Neutrophil (primary cell): ENCODE results near the gene YWHAG.
"Not testable (repeated sequence)": the region's sequence is repeated elsewhere in the genome, so short reads cannot be mapped to it uniquely, and the experiment has no call there.

ENCODE experiments used
- H3K27ac ChIP-seq: fragments of 200-600 bp; sonication (generic); 2 replicates; pipeline ENCODE4 v1.5.1; 2016; ENCODE audit warnings: mild to moderate bottlenecking, moderate library complexity
- H3K27me3 ChIP-seq: fragments of 200-600 bp; sonication (generic); 2 replicates; pipeline ENCODE4 v1.6.0; 2016; ENCODE audit warnings: mild to moderate bottlenecking
- H3K36me3 ChIP-seq: fragments of 200-600 bp; sonication (generic); 2 replicates; pipeline ENCODE4 v1.5.1; 2017
- H3K4me1 ChIP-seq, 2 experiments: fragments of 200-600 bp in 1 of 2; sonication (generic) in 1 of 2; 1 replicate in 1 of 2; 2 replicates in 1 of 2; pipeline versions ENCODE4 v1.5.1 to v1.6.1; 2013 to 2016; ENCODE audit warnings: low read depth in 1 of 2, low read length in 1 of 2, mild to moderate bottlenecking in 1 of 2, moderate library complexity in 1 of 2; ENCODE audit not compliant: control insufficient read depth in 1 of 2, insufficient read depth in 1 of 2
- H3K4me3 ChIP-seq, 2 experiments: fragments of 200-600 bp in 1 of 2; sonication (generic) in 1 of 2; 1 replicate in 1 of 2; 2 replicates in 1 of 2; pipeline ENCODE4 v1.5.1; 2013 to 2016; ENCODE audit warnings: low read depth in 1 of 2, low read length in 1 of 2, mild to moderate bottlenecking in 1 of 2, moderate library complexity in 1 of 2
- H3K9me3 ChIP-seq: fragments of 200-600 bp; sonication (generic); 2 replicates; pipeline ENCODE4 v1.5.1; 2016
- TF ChIP-seq, protein P1 (sequence below): fragments of 200-600 bp; sonication (generic); IDR thresholded peaks from 2 replicates; pipeline ENCODE4 v1.5.1; 2016; ENCODE audit warnings: antibody characterized with exemption

Gene YWHAG

DNA sequence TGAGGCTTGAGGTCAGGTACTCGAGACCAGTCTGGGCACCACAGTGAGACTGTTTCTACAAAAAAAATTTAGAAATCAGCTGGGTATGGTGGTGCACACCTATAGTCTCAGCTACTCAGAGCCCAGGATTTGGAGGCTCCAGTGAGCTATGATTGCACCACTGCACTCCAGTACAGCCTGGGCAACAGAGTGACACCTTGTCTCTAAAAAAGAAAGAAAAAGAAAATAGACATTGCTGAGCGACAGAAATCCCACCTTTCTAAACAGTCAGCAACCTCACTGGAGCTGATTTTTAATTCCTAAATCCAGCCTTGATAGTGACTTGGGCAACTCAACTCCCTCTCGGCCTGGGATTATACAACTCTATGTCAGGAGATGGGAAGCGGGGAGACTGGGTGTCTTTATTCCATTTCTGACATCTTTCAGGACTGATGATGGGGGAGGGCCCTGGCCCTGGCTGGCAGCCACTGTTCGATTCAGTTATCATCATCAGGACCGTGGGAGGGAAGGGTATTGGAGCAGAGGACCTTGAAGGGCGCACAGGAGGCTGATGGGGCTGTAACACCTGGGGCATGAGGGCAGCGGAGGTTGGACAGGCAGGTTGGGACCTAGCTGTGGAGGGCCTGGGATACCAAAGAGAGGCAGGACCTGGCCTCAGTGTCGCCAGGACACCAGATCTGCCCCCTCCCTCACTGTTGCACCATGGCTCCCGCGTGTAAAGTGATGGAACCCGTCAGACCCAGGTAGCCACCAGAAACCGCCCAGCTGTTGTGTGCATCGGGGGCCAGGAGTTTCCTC, 41.6 kb downstream of the YWHAG start:
- peak overlapping the region; percentile 65 for H3K27ac ChIP-seq
- no peaks in the 10 kb centered on the region for H3K9me3 ChIP-seq
- H3K27me3 ChIP-seq, result no peaks in the 10 kb centered on the region
- TF ChIP-seq, protein P1, sequence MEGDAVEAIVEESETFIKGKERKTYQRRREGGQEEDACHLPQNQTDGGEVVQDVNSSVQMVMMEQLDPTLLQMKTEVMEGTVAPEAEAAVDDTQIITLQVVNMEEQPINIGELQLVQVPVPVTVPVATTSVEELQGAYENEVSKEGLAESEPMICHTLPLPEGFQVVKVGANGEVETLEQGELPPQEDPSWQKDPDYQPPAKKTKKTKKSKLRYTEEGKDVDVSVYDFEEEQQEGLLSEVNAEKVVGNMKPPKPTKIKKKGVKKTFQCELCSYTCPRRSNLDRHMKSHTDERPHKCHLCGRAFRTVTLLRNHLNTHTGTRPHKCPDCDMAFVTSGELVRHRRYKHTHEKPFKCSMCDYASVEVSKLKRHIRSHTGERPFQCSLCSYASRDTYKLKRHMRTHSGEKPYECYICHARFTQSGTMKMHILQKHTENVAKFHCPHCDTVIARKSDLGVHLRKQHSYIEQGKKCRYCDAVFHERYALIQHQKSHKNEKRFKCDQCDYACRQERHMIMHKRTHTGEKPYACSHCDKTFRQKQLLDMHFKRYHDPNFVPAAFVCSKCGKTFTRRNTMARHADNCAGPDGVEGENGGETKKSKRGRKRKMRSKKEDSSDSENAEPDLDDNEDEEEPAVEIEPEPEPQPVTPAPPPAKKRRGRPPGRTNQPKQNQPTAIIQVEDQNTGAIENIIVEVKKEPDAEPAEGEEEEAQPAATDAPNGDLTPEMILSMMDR, result no peak
- H3K36me3 ChIP-seq, result no peaks in the 10 kb centered on the region
- H3K4me3 ChIP-seq, result peak overlapping the region; percentile 65 to 85
- H3K4me1 ChIP-seq, result peaks cover 20 to 24% of the 10 kb centered on the region in 2 experiments

DNA sequence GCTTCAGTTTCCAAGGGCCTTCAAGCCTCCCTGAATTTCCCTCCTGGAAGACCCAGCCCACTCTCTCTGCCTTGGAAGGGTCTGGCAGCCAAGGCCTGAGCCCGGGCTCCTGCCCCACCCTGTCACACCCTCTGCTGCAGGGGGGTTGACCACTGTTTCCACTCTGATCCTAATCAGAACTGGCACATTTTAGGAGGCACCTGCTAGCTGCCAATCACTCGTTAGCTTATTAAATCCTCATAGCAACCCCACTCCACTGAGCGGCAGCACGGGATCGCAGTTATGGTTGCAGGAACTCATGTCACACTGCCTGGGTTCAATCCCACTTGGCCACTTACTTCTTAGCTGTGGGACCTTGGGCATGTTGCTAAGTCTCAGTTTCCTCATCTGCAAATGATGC, 43.4 kb downstream of the YWHAG start:
- no peaks in the 10 kb centered on the region for H3K36me3 ChIP-seq
- H3K4me3 ChIP-seq, result no peak overlapping the region
- H3K27ac ChIP-seq, result no peak overlapping the region
- no peaks in the 10 kb centered on the region for H3K27me3 ChIP-seq
- peaks cover 20 to 24% of the 10 kb centered on the region in 2 experiments for H3K4me1 ChIP-seq
- H3K9me3 ChIP-seq, result no peaks in the 10 kb centered on the region
- TF ChIP-seq, protein P1, result no peak

DNA sequence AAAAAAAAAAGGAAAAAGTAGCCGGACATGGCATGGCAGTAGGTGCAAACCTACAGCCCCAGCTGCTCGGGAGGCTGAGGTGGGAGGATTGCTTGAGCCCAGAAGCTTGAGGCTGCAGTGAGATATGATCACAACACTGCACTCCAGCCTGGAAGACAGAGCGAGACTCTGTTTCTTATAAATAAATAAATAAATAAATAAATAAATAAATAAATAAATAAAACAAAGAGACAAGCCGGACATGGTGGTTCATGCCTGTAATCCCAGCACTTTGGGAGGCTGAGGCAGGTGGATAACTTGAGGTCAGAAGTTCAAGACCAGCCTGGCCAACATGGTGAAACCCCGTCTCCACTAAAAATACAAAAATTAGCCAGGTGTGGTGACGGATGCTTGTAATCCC, 44.1 kb downstream of the YWHAG start:
- not testable (repeated sequence) for H3K36me3 ChIP-seq, H3K27ac ChIP-seq, H3K4me3 ChIP-seq, H3K27me3 ChIP-seq, H3K9me3 ChIP-seq
- peaks cover 20 to 24% of the 10 kb centered on the region in 2 experiments for H3K4me1 ChIP-seq

DNA sequence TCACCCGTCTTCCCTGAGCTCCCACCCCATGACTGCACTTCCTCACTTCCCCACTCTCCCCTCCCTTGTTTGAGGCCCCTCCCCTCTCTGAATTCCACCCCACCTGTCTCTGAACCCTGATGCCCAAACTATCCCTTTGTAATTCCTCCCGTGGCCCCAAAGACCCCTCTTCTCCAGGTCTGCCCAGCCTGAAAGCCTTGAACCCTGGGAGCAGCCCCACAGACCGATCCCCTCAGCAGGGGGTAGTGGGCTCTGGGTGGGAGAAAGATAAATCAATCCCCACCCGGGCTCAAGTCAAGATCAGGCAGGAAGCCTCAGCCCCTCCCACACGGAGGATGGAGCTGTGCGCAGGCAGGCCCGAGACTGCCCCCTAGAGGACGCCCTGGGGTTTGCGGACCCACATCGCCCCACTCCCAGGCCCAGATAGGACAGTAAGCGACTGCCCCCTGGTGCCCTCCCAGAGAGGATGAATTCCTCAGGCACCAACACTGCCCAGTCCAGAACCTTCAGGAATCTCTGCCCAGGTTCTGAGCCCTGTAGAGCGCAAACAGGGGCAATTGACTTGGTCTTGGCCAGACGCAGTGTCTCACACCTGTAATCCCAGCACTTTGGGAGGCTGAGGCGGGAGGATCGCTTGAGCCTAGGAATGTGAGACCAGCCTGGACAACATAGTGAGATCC, 44.6 kb downstream of the YWHAG start:
- H3K36me3 ChIP-seq, result no peaks in the 10 kb centered on the region

DNA sequence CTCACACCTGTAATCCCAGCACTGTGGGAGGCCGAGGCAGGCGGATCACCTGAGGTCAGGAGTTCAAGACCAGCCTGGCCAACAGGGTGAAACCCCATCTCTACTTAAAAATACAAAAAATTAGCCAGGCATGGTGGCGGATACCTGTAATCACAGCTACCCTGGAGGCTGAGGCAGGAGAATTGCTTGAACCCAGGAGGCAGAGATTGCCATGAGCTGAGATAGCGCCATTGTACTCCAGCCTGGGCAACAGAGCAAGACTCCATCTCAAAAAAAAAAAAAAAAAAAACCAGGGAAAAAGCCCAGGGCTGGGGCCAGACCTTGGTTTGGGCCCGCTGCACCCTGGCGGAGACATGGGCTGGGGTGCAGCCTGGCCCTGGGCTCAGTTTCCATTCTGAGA, 47.0 kb downstream of the YWHAG start:
- H3K9me3 ChIP-seq, H3K27me3 ChIP-seq, H3K4me3 ChIP-seq: not testable (repeated sequence)

More for the DNA sequence above, 44.6 kb downstream of the YWHAG start:
- Histone ChIP-seq H3K27ac (no peak overlapping the region), H3K27me3 (no peaks in the 10 kb centered on the region), H3K4me3 (no peak overlapping the region), H3K4me1 (peaks cover 20 to 24% of the 10 kb centered on the region in 2 experiments), H3K9me3 (no peaks in the 10 kb centered on the region)
- TF ChIP-seq, protein P1, result peak; percentile 98

DNA sequence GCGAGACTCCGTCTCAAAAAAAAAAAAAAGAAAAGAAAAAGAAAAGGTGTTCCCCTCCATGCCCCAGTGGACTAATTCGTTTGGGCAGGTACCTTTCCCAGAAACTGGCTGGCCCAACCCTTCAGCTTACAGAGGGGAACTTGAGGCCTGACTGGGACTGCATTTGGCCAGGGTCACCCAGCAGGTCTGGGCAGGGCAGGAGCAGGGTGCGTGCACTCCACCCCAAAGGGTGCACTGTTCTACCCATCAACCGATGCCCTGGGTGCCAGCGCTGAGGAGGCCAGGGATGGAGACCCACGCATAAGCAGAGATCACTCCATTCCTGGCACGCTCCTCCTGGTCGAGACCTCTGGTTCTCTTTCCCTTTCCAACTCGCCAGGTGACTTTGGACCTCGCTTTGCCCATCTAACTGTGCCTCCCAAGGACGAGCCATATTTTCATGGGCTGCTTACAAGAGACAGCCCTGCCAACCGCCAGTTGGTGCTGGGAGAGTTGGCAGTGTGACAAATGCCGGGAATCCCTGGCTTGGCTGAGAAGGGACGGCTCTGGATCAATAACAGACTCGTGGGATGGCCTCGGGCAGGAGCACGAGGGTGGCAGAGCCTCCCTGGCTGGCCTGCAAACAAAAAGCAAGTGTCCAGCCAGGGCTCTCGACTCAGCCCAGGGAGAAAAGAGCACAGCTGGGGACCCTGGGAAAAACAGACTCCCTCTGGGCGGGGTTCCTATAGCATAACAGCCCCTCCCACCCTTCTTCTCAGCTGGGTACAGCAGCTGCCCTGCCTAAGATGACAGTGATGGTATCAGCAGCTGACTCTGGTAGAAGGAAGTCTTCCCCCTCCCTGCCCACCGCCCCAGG, 48.5 kb downstream of the YWHAG start:
- no peaks in the 10 kb centered on the region for H3K36me3 ChIP-seq
- no peak overlapping the region for H3K4me3 ChIP-seq
- no peak overlapping the region for H3K27ac ChIP-seq
- no peaks in the 10 kb centered on the region for H3K27me3 ChIP-seq
- TF ChIP-seq, protein P1, result no peak
- H3K9me3 ChIP-seq, result no peaks in the 10 kb centered on the region
- H3K4me1 ChIP-seq, result peaks cover 3 to 6% of the 10 kb centered on the region in 2 experiments

More for the DNA sequence above, 47.0 kb downstream of the YWHAG start:
- not testable (repeated sequence) for H3K4me1 ChIP-seq, H3K36me3 ChIP-seq, H3K27ac ChIP-seq

DNA sequence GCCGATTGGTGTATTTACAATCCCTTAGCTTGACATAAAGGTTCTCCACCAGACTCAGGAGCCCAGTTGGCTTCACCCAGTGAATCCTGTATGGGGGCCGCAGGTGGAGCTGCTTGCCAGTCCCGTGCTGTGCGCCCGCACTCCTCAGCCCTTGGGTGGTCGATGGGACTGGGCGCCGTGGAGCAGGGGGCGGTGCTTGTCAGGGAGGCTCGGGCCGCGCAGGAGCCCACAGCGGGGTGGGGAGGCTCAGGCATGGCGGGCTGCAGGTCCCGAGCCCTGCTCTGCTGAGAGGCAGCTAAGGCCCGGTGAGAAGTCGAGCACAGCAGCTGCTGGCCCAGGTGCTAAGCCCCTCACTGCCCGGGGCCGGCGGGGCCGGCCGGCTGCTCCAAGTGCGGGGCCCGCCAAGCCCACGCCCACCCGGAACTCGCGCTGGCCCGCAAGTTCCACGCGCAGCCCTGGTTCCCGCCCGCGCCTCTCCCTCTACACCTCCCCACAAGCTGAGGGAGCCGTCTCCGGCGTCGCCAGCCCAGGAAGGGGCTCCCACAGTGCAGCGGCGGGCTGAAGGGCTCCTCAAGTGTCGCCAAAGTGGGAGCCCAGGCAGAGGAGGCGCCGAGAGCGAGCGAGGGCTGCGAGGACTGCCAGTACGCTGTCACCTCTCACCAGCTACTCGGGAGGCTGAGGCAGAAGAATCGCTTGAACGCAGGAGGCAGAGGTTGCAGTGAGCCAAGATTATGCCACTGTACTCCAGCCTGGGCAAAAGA, 49.3 kb downstream of the YWHAG start:
- H3K4me3 ChIP-seq, H3K4me1 ChIP-seq, H3K36me3 ChIP-seq, H3K27ac ChIP-seq, H3K27me3 ChIP-seq, H3K9me3 ChIP-seq: not testable (repeated sequence)

DNA sequence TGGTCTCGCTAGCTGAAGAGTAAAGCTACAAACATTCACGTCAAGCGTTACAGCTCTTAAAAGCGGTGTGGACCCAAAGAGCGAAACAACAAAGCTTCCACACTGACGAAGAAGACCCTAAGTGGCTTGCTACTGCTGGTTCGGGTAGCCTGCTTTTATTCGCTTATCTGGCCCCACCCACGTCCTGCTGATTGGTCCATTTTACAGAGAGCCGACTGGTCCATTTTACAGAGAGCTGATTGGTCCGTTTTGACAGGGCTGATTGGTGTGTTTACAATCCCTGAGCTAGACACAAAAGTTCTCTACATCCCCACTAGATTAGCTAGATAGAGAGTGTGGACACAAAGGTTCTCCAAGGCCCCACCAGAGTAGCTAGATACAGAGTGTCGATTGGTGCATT, 49.9 kb downstream of the YWHAG start:
- not testable (repeated sequence) for H3K27me3 ChIP-seq, H3K9me3 ChIP-seq, H3K4me1 ChIP-seq, H3K4me3 ChIP-seq, H3K27ac ChIP-seq, H3K36me3 ChIP-seq
